Testis (tissue), 3 donors: ENCODE results near the gene MEF2B. TPM values are rescaled to one million over a fixed set of nuclear protein-coding genes. Genes with fewer than 3 reads are reported as not detected.

ENCODE experiments used
- DNase-seq: peaks from one replicate; pipeline ENCODE4 v3.0.0-alpha.2; 2019
- H3K27ac ChIP-seq, 2 donors: fragments of 200-600 bp; sonication (generic); one replicate each; pipeline ENCODE4 v1.5.1; 2019
- H3K27me3 ChIP-seq: fragments of 200-600 bp; sonication (generic); one replicate; pipeline ENCODE4 v1.5.1; 2019
- H3K36me3 ChIP-seq: fragments of 200-600 bp; sonication (generic); one replicate; pipeline ENCODE4 v1.5.1; 2017; ENCODE audit warnings: low read depth; ENCODE audit errors: missing control alignments
- H3K4me1 ChIP-seq: fragments of 200-600 bp; sonication (generic); one replicate; pipeline ENCODE4 v1.5.1; 2019
- H3K4me3 ChIP-seq, 2 donors: fragments of 200-600 bp; sonication (generic); one replicate each; pipeline ENCODE4 v1.5.1; 2017 to 2019
- H3K9me3 ChIP-seq: fragments of 200-600 bp; sonication (generic); one replicate; pipeline ENCODE4 v1.5.1; 2017
- POLR2A ChIP-seq: fragments of 450-650 bp; IDR thresholded peaks from one replicate; pipeline ENCODE4 v1.6.1; 2017; ENCODE audit warnings: antibody characterized with exemption, mild to moderate bottlenecking, moderate library complexity
- WGBS, 2 donors: methylation state at CpG; one replicate each; pipeline ENCODE4 v1.1.5; 2018; 5-methylcytosine and 5-hydroxymethylcytosine counted together
- intact Hi-C: fragments of 100-400 bp; cut with DNase I; formaldehyde crosslinking; loops from one replicate; pipeline ENCODE4 v1.15.1; 2023; ENCODE audit warnings: low total_unique reads
- polyA plus RNA-seq: library from polyadenylated mRNA; stranded (reverse); fragments of 350-450 nt; fragmentation: Illumina TruSeq; extraction: RNeasy Lipid Tissue Mini Kit (QIAGEN cat#74804); gene quantifications from one replicate; pipeline ENCODE4 v1.2.3, GENCODE V29; 2014; ENCODE audit warnings: low read depth, low replicate concordance; ENCODE audit not compliant: insufficient read depth
- total RNA-seq, 2 donors: library from RNA; depleted of rRNA; stranded (reverse); fragments of >200 nt; gene quantifications; one replicate each; pipeline ENCODE4 v1.2.3, GENCODE V29; 2016
- TF ChIP-seq, protein P1 (sequence below), 3 experiments: fragments of 450-650 bp in 2 of 3; fragments of 200-600 bp in 1 of 3; sonication (generic) in 1 of 3; IDR thresholded peaks; one replicate each; pipeline ENCODE4 v1.5.1; 2016 to 2019; ENCODE audit warnings: antibody characterized with exemption in 3 of 3, mild to moderate bottlenecking in 2 of 3, moderate library complexity in 1 of 3

The MEF2B gene
- total and polyA plus RNA-seq, 3 donors from 2014 or later, result 3.0 to 5.7 (median 3.1) TPM

DNA sequence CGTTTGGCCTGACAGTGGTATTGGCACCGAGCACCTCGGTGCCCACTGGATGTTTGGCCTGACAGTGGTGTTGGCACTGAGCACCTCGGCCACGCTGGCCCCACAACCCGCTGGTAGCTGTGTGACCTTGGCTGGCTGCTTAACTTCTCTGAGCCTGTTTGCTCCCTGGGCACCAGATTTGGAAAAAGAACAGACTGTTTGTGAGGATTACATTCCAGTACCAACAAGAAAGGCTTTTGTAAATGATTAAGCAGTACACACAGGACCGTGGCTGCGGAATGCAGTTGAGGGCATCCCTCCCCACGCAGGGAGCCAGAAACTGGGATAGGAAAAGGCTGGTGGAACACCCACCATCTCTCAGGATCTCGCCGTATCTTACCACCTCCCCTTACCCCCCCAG, 74.4 kb downstream of the MEF2B start:
- intact Hi-C loops, result no loop called here
- Histone ChIP-seq H3K27ac (no peak overlapping the region), H3K4me1 (no peaks in the 10 kb centered on the region), H3K4me3 (no peak overlapping the region), H3K9me3 (no peaks in the 10 kb centered on the region), H3K36me3 (no peaks in the 10 kb centered on the region), H3K27me3 (no peaks in the 10 kb centered on the region)
- TF ChIP-seq, protein P1, sequence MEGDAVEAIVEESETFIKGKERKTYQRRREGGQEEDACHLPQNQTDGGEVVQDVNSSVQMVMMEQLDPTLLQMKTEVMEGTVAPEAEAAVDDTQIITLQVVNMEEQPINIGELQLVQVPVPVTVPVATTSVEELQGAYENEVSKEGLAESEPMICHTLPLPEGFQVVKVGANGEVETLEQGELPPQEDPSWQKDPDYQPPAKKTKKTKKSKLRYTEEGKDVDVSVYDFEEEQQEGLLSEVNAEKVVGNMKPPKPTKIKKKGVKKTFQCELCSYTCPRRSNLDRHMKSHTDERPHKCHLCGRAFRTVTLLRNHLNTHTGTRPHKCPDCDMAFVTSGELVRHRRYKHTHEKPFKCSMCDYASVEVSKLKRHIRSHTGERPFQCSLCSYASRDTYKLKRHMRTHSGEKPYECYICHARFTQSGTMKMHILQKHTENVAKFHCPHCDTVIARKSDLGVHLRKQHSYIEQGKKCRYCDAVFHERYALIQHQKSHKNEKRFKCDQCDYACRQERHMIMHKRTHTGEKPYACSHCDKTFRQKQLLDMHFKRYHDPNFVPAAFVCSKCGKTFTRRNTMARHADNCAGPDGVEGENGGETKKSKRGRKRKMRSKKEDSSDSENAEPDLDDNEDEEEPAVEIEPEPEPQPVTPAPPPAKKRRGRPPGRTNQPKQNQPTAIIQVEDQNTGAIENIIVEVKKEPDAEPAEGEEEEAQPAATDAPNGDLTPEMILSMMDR (IDR thresholded peaks at IDR 0.05), result no peak
- TF ChIP-seq POLR2A, result no peak
- 69 to 79% methylated on average over 11 of the region's 11 CpGs for WGBS, 2 donors
- no peak for DNase-seq

Other genes starting within 250 kb of the MEF2B start
- 10 to 100 TPM; 31.3 to 39.6 TPM for gene HOMER3, start 229.0 kb downstream of the MEF2B start, total RNA-seq
- 19.9 TPM for gene HOMER3, start 229.0 kb downstream of the MEF2B start, polyA plus RNA-seq
- 100 to 1,000 TPM; 176 to 254 TPM for gene SUGP2, start 136.7 kb downstream of the MEF2B start, total RNA-seq
- gene SUGP2, start 136.7 kb downstream of the MEF2B start, polyA plus RNA-seq, result 331 TPM
- 10 to 100 TPM; 53.2 to 57.0 TPM for gene ARMC6, start 136.7 kb downstream of the MEF2B start, total RNA-seq
- gene ARMC6, start 136.7 kb downstream of the MEF2B start, polyA plus RNA-seq, result 62.0 TPM
- 10 to 100 TPM; 14.3 to 14.7 TPM for gene SLC25A42, start 106.3 kb downstream of the MEF2B start, total RNA-seq
- gene SLC25A42, start 106.3 kb downstream of the MEF2B start, polyA plus RNA-seq, result 14.0 TPM
- gene TMEM161A, start 31.8 kb downstream of the MEF2B start, total RNA-seq, result 10 to 100 TPM; 17.4 to 18.7 TPM
- 13.2 TPM for gene TMEM161A, start 31.8 kb downstream of the MEF2B start, polyA plus RNA-seq
- gene BORCS8, start 21.9 kb upstream of the MEF2B start, total RNA-seq, result 10 to 100 TPM; 17.7 to 25.7 TPM
- 36.6 TPM for gene BORCS8, start 21.9 kb upstream of the MEF2B start, polyA plus RNA-seq
- 10 to 100 TPM; 35.1 to 40.4 TPM for gene RFXANK, start 22.0 kb upstream of the MEF2B start, total RNA-seq
- 35.7 TPM for gene RFXANK, start 22.0 kb upstream of the MEF2B start, polyA plus RNA-seq
- gene NR2C2AP, start 33.2 kb upstream of the MEF2B start, total RNA-seq, result 1 to 10 TPM; 7.0 to 9.6 TPM
- gene NR2C2AP, start 33.2 kb upstream of the MEF2B start, polyA plus RNA-seq, result 9.4 TPM
- 1 to 10 TPM; 3.3 to 3.7 TPM for gene NCAN, start 41.7 kb upstream of the MEF2B start, total RNA-seq
- gene NCAN, start 41.7 kb upstream of the MEF2B start, polyA plus RNA-seq, result 2.3 TPM
- 1 to 10 TPM in 1 of 2 donors, under 1 TPM in 1; 0.93 to 1.2 TPM for gene TM6SF2, start 103.0 kb upstream of the MEF2B start, total RNA-seq
- gene TM6SF2, start 103.0 kb upstream of the MEF2B start, polyA plus RNA-seq, result 0.96 TPM
- 10 to 100 TPM; 87.4 to 98.8 TPM for gene SUGP1, start 150.2 kb upstream of the MEF2B start, total RNA-seq
- gene SUGP1, start 150.2 kb upstream of the MEF2B start, polyA plus RNA-seq, result 89.8 TPM
- gene MAU2, start 150.6 kb upstream of the MEF2B start, total RNA-seq, result 100 to 1,000 TPM; 143 to 151 TPM
- gene MAU2, start 150.6 kb upstream of the MEF2B start, polyA plus RNA-seq, result 77.2 TPM
- gene GATAD2A, start 235.4 kb upstream of the MEF2B start, total RNA-seq, result 100 to 1,000 TPM; 163 to 197 TPM
- 109 TPM for gene GATAD2A, start 235.4 kb upstream of the MEF2B start, polyA plus RNA-seq